GM18858 (cell line): Measurements from ENCODE around the gene PARVB.
"Not testable (repeated sequence)": the region's sequence is repeated elsewhere in the genome, so short reads cannot be mapped to it uniquely, and the experiment has no call there.

Experiments used
- ATAC-seq: cut with Tn5 transposase; IDR thresholded peaks from one replicate; pipeline ENCODE4 v1.9.1; 2021; ENCODE audit not compliant: unreplicated experiment

PARVB gene

DNA sequence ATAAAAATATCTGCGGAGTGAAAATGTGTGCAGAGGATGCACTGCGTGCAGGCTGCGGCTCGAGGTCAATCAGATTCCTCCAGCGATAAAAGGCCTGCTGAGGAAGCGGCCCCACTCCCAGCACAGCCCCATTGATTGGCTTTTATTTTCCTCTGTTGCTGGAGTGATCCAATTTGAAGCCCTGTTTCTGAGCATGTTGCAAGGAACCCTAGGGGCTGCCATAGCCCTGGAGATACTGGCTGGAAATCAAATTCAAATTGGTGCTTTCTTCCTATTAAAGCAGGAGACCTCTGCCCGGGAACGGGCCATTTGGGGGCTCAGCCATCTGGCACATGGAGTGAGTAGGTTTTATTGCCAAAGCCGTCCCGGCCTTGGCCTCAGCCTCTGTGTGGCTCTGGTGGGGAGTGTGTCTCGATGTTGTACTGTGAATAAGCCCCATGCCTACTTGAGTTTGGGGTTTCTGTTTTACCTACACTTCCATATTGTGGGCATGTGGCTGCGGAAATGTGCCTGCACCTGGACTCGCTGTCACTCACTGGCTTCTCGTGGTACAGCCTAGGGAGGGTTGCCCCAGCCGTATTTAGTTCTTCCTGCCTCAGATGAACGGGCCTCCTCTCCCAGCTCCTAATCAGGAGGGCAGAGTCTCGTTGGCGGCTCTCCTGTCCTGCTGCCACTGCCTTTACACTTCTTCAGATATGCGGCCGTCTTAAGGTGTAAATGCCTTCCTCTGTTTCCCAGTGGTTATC is 25.6 kb downstream of the PARVB start:
- no peak for ATAC-seq

DNA sequence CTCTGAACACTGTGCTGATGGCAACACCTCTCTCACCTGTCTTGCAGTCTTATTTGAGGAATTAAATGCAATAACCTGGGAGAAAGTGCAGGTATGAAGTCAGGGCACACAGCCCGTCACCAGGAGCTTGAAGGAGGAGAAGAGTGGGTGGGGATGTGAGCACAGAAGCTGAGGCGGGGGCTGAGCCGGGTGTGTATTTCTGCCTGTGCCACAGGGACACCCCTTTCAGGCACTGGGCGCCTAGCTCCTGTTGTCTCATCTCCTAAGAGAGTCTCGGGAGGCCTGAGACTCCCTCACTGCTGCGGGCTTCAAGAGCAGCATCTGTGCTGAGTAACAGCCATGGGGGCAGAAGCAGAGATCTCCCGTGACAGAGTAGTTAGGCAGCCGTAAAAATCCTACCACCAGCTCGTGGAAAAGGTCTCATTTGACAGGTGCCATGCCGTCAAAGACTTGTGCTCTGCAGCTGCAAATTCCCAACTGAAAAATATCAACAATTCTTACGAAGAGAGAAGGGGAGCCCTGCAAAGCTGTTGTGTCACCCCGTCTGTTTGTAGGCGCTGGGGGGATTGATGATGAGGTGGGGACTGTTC is 26.8 kb downstream of the PARVB start:
- no peak for ATAC-seq

DNA sequence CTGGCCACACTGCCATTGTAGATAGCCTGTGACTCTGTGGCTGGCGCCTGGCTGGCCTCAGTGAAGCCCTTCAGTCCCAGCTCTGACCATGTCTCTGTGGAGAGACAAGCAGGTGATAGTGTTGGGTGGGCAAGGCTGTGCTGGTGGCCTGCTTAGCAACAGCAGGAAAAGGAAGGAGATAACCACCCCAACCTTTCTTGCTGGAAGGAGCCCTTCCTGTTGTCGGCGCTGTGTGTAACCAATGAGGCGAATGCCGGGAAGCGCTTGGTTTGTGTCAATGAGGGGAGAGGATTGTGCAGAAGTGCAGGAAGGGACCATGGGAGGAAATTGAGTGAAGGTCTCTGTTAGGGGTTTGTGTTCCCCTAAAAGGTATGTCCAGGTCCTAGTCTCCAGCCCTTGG is 27.3 kb downstream of the PARVB start:
- ATAC-seq: no peak

DNA sequence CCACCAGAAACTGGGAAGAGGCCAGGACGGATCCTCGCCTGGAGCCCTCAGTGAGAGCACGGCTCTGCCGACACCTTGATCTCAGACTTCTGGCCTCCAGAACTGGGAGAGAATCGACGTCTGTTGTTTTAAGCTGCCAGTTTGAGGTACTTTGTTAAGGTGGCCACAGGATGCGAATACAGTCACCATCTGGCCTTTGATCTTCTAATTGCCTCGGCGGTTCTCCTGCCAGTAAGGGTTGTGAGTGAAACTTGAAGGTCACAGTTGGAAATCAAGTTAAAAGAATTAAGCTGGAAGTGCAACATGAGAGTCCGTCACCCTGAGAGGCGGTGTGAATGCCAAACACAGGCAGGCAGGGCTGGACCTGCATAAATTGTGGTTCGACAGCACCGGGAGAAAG is 27.9 kb downstream of the PARVB start:
- ATAC-seq: no peak

DNA sequence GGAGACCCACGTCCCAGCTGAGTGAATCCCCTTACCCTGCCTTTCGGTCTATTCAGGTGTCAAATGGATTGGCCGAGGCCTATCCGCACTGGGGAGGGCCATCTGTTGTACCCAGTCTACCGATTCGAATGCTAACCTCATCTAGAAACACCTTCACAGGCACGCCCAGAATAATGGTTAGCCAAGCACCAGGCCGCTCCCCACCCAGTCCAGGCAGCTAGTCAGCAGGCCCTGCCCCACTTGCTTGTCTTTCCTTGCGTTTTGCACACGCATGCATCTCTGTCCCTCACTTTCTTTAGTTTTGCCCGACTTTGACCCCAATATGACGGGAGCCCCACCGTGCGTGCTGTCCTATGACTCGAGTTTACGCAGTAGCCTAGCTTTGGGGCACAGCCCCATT is 31.7 kb downstream of the PARVB start:
- no peak for ATAC-seq

DNA sequence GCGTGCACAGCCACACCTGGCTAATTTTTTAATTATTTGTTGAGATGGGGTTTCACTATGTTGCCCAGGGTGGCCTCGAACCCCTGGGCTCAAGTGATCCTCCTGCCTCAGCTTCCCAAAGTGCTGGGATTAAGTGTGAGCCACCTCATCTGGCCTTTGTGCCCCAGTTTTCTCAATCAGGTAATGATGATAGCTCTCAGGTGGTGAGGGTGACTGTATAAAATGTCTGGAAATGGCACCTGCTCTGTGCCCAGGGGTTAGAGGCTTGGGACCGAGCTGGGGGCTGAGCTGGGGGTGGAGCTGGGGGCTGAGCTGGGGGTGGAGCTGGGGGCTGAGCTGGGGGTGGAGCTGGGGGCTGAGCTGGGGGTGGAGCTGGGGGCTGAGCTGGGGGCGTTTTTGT is 32.5 kb downstream of the PARVB start:
- ATAC-seq: not testable (repeated sequence)

DNA sequence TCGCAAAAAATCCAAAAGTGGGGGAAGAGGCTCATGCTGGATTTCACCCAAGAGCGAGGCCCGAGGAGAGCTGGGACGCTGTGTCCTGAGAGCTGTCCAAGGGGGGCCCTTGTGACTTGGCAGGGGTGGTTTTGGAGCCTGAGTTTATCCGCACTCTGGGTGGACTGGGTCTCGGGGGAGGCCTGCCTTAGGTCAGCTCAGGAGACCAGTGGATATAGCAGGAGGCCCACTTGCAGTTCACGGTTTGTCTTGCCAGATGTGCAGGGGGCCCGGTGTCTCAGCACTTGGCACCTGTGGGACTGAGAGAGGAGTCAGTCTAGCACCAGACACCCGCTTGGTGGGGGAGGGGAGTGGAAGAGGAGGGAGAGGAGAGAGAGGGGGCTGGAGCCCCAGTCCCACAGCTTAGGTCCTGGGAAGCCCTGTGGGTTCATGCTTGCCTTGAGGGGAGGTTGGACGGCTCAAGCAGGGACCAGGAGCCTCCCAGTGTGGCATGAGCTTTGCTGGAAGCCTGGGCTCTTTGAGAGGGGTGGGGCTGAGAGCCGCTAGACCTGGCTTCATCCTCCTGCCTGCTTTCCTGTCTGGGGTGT is 33.4 kb downstream of the PARVB start:
- no peak for ATAC-seq

DNA sequence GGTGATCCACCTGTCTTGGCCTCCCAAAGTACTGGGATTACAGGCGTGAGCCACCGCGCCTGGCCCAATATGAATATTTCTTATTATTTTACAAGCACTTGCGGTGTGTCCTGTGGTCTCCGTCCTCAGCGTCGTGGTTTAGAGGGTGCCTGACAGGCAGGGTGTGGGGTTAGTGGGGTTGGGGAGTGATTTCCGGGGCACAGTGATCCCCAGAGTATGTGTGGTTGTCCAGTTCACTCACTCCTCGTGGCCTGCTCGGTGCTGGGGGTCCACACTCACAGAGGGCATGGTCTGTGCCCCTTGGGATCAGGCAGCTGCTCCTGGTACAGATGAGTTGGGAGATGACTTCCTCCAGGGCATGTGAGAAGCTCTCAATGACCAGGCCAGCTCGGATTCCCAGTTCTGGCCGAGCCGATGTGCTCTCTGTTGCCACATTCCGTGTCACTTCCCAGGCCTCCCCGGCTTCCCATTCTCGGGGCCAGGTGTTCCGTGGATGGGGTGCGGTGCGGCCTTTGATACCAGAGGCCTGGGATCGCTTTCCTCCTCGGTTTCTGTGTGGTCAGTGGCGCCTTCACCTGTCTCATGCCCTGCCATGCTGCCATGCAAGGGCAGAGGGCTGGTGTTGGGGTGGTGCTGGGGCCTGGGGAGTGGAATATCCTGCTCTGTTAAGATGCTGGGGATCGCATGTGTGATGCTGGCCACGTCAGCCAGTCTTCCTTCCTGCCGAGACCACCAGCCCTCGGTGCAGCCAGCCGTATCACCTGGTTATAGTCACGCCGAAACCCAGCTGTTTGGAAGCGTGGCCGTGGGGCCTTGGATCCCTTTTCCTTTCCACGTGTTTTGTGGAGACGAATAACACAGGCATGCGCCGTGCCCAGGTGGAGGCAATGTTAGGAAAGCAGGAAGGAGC is 39.6 kb downstream of the PARVB start:
- ATAC-seq: no peak

DNA sequence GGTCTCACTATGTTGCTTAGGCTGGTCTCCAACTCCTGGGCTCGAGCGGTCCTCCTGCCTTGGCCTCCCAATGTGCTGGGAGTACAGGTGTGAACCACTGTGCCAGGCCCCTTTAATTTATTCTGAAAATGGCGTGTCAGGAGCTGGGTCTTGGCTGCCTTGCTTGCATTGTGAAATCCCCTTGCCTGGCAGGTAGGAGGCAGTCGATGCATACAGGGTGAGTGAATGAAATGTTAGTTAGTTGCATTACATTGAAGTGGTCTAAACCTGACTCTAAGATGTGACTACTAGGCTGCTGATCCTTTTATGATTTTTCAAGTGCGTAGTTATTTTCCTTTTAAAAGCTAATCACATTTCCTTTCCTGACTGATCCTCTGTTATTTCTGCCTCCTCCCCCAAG is 42.9 kb downstream of the PARVB start:
- no peak for ATAC-seq

DNA sequence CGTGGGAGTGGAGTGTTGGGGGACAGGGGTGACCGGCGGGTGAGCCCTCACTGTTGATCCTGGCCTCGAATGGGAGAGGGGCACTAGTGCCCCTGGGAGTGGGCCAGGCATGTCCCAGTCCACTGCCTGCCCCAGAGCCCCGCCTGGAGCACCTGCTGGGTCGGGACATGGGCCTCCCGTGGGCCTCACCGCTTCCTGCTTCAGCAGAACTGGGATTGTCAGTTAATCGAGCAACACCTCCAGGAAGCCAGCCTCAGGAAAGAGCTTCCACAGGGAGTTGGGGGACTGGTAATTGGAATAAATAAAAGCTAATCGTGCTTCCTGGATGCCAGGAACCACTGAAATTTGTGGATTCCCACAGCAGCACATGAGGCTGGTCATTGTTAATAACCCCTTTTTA is 43.8 kb downstream of the PARVB start:
- no peak for ATAC-seq

DNA sequence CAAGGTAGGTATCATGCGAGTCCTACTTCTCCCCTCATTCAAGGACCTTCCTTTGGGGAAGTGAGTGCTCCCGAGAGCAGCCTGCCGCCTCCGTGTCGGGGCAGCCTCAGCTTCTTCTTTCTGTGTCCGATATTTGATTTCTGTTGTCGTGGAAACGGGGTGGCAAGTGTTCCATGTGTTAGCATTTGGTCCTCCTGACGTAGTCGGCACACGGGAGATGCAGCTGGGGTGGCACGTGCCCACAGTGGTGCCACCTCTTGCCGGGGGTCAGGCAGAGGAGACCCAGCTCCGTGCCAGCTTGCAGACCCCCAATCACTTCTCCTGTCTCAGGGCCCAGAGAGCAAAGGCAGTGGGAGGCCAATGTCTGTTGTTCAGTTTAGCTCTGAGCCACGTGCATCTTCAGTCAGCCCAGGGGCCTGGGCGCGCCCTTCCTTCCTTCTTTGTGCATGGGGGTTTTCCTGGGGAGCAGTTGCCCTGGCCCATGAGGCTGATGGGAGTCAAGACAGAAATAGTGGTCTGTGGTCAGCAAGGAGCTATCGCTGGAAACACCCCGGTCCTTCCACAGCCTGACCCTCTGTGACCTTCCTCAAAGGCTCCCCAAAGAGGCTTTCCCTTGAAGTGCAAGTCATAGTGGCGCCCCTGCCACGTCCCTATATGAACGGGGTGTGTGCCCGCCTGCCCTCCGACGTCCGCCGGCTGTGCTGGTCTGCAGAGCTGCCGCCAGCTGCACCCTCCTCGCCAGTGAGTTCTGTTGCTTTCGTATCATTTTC is 44.5 kb downstream of the PARVB start:
- no peak for ATAC-seq

DNA sequence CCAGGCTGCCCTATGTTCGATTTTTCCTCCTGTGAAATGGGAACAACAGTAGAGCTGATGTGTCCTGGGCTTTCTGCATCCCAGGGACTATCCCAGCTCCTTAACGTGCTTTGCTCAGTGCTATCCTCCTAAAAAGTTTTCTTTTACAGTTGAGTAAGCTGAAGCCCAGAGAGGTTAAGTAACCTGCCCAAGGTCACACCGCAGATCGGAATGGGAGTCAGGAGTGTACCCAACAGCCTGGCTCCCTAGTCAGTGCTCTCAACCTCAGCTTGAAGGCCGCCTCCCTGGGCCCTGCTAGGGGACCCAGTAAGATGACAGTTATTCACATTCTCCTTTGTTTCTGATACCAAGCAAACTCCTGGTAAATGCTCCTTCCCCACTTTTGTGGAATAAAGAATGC is 45.9 kb downstream of the PARVB start:
- ATAC-seq: no peak

DNA sequence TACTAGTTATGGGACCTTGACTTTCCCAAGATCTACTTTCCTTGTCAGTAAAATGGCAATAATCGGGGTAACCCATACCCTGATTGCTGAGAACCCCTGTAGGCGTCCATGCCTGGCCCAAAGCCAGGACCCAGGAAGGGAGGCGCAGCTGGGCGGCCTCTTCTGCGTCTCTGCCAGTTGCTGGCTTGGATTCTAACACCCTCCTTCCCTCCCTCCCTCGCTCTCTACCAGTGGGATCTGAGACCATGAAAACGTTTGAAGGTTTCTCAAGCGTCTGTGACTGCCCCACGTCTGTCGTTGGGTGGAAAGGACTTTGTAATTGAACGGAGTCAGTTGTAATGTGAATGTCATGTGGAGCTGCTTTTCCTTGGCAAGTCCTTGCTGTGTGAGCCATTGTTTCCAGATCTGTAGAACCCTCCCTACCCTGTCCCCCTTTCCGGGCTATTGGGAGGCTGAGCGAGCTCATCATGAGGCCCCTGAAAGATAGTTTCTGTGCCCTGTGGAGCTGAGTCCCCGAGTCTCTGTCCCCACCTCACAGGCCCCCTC is 47.8 kb downstream of the PARVB start:
- ATAC-seq: no peak

DNA sequence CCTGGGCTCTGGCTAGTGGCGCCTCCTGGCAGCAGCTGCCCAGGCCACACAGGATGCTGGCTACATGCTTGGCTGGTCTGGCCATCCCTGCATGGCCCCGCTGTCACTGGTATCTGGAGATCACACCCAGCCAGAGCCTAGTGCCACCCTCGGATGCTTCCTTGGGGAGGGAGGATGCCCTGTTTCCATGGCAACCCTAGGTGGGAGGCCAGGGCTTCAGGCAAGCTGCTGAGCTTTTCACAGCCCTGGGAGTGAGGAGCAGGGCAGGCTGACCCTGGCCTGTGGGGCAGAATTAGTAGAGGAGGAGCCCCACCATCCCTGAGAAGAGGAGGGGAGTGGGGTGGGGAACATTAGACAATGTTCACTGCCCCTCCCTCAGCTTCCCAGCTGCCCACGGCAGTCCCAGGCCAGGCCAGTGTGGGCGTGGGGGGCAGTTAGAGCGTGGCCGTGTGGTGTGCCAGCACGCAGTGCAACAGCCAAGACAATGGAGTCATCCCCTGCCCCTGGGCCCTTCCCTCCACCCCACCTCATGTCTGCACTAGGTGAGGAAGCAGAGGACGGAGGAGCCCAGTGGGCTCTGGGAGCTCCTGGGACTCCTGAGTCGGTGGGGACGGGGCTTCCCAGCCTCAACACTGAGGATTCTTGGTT is 50.4 kb downstream of the PARVB start:
- ATAC-seq: no peak

DNA sequence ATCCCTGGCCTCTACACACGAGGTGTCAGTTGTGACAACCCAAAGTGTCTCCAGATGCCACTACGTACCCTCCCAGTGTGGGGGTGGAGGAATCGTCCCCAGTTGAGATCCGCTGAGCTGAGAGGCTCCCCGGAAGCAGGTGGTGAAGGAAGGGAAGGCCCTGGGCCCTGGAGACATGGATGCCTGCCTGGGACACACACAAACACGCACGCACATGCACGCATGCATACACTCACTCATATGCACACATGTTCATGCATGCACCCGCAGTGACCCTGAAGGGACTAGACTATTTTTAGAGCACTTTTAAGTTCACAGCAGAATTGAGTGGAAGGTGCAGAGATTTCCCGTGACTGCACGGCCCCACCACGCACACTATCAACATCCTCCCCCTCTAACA is 50.9 kb downstream of the PARVB start:
- ATAC-seq: no peak

DNA sequence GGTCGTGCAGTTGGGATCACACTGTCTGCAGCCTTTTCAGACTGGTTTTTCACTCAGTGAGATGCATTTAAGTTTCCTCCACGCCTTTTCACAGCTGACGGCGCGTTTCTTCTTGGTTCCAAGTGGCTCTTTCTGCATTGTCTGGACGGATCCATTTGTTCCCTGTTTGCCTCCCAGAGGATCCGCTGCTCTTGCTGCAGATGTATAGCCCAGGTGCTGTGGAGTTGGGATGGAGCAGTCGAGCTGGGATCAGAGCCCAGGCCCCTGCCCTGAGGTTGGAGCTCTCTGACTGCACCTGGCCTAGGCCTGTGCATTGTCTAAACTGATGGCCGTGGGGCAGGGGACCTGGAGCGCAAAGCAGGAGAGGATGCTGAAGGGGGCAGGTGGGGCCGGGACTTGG is 51.6 kb downstream of the PARVB start:
- no peak for ATAC-seq

DNA sequence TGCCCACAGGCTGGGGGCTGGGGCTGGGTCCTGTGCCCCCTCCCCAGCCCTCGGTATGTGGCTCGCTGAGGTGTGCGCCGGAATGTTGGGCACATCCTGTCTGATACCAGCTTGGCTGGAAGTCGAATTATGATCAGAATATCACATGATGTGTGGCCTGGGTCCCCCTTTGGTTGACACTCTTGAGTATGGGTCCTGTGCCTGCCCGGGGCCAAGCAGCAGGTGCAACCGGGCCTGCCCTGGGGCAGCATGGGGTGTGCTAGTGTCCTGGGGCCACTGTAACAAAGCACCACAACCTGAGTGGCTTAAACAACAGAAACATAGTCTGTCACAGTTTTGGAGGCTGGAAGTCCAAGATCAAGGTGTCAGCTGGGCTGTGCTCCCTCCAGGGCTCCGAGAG is 52.7 kb downstream of the PARVB start:
- no peak for ATAC-seq

DNA sequence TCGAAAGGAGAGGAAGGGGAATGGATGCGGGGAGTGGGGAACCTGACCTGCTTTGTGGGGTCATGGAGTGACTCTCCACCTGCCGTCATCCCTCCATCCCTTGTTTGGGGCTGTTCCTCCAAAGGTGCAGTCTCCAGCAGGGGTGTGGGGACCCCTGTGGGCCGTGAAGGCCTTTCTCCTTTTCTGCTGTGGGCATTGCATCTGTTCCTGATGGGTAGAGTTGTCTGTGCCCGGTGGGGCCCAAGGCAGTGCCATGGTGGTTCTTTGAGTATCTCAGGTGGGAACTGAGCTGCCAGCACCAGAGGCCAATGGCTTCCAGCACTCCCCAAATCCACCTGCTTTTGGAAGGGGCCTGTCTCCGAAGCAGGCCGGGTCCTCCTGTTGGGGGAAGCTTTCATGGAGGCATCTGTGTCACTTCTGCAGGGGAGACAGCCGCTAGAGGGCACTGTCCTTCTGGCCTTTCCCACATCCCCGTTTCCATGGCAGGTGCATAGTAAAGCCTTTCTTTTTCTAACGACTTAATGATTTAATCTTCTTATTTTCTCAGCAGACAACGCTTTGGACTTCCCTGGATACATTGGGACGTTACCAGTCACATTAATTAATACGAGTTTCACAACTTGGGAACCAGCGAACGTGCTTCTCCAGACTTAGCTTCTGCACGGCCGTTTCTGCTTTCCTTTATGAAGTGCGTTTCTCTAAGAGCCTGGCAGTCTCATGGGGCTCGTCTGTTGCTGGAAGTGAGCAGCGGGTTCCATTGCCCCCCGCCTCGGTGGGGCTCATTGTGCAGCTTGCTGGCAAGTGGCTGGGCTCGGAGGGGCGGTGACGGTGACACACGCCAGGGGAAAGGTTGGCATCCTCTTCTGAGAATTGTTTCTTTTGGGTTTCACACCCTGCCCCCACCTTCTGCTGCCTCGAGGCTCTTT is 57.1 kb downstream of the PARVB start:
- no peak for ATAC-seq

DNA sequence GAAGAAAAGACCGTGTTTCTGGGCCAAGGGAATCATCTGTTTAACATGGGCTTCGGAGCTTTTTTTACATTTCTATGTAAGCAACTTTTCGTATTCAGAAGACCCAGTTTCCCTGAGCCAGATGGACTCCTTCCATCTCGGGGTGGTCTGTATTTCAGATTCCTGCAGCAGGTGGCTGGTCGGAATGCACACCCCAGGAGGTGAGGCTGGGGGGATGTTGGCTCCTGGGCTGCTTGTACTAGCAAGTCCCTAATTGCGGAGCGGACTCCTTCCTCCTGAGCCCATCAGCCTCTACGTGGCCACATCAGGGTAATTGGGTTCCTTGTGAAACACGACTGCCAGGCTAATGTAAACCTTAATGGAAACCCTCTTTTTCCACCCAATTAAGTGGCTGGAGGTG is 58.7 kb downstream of the PARVB start:
- ATAC-seq: no peak
